Activated CD8-positive, alpha-beta T cell treated with anti-CD3 and anti-CD28 coated beads for 36 hours (primary cell): ENCODE results near the gene KRT26. TPM values are rescaled to one million over a fixed set of nuclear protein-coding genes. Genes with fewer than 3 reads are reported as not detected.

Source experiments
- ATAC-seq: fragments of 200-7000 bp; cut with Tn5 transposase; one replicate; pipeline ENCODE4 v1.10.0; 2021; ENCODE audit warnings: mild to moderate bottlenecking, moderate library complexity
- CTCF ChIA-PET: fragments of 350-600 bp; sonication (Branson Sonifier 250); formaldehyde crosslinking; loops from one replicate; lab custom pipeline; 2021; ENCODE audit warnings: antibody characterized with exemption; lab: Charles Lee
- POLR2A ChIA-PET: fragments of 350-600 bp; sonication (Branson Sonifier 250); formaldehyde crosslinking; loops from one replicate; lab custom pipeline; 2021; ENCODE audit warnings: antibody characterized with exemption; lab: Charles Lee
- DNase-seq: peaks from one replicate; pipeline ENCODE4 v3.0.0-alpha.2; 2020
- H3K27ac Mint-ChIP-seq: one replicate; pipeline ENCODE4 v1.8.0; 2021; ENCODE audit warnings: mild to moderate bottlenecking, mixed read lengths
- H3K27me3 Mint-ChIP-seq: one replicate; pipeline ENCODE4 v1.8.0; 2021; ENCODE audit warnings: mixed read lengths
- H3K36me3 Mint-ChIP-seq: one replicate; pipeline ENCODE4 v1.8.0; 2021; ENCODE audit warnings: low read depth, mixed read lengths
- H3K4me1 Mint-ChIP-seq: one replicate; pipeline ENCODE4 v1.8.0; 2021; ENCODE audit warnings: low read depth, mixed read lengths
- H3K4me3 Mint-ChIP-seq: one replicate; pipeline ENCODE4 v1.8.0; 2021; ENCODE audit warnings: mild to moderate bottlenecking, moderate library complexity, mixed read lengths
- H3K9me3 Mint-ChIP-seq: one replicate; pipeline ENCODE4 v1.8.0; 2021; ENCODE audit warnings: mixed read lengths
- intact Hi-C: fragments of 100-400 bp; cut with micrococcal nuclease; formaldehyde crosslinking; loops from one replicate; pipeline ENCODE4 v1.10.0; 2022
- total RNA-seq, 2 experiments: library from RNA; stranded (reverse); gene quantifications; one replicate each; pipeline ENCODE4 v1.2.3, GENCODE V29; 2021
- TF ChIP-seq, protein P1 (sequence below): fragments of 200-600 bp; IDR thresholded peaks from one replicate; pipeline ENCODE4 v1.8.0; 2022; ENCODE audit warnings: antibody characterized with exemption, mild to moderate bottlenecking

The KRT26 gene
- total RNA-seq, 2 experiments from 2014 or later: not detected

- no peak overlapping the region for H3K4me3 Mint-ChIP-seq
- TF ChIP-seq, protein P1, sequence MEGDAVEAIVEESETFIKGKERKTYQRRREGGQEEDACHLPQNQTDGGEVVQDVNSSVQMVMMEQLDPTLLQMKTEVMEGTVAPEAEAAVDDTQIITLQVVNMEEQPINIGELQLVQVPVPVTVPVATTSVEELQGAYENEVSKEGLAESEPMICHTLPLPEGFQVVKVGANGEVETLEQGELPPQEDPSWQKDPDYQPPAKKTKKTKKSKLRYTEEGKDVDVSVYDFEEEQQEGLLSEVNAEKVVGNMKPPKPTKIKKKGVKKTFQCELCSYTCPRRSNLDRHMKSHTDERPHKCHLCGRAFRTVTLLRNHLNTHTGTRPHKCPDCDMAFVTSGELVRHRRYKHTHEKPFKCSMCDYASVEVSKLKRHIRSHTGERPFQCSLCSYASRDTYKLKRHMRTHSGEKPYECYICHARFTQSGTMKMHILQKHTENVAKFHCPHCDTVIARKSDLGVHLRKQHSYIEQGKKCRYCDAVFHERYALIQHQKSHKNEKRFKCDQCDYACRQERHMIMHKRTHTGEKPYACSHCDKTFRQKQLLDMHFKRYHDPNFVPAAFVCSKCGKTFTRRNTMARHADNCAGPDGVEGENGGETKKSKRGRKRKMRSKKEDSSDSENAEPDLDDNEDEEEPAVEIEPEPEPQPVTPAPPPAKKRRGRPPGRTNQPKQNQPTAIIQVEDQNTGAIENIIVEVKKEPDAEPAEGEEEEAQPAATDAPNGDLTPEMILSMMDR: no peak
- intact Hi-C loops: no loop called here
- DNase-seq (no peak), ATAC-seq (no peak)
- no peaks in the 10 kb centered on the region for H3K36me3 Mint-ChIP-seq
- H3K27ac Mint-ChIP-seq: no peak overlapping the region
- H3K27me3 Mint-ChIP-seq: peaks cover 5% of the 10 kb centered on the region
- CTCF ChIA-PET: no interaction called here
- no peaks in the 10 kb centered on the region for H3K4me1 Mint-ChIP-seq
- H3K9me3 Mint-ChIP-seq: no peaks in the 10 kb centered on the region
- POLR2A ChIA-PET: no interaction called here
Measured at GRCh38 chr17:40720899-40721298, 51.1 kb downstream of the KRT26 start.

GRCh38 chr17:40718930-40719329 lies 53.1 kb downstream of the KRT26 start:
- H3K36me3 Mint-ChIP-seq: no peaks in the 10 kb centered on the region
- H3K4me1 Mint-ChIP-seq: no peaks in the 10 kb centered on the region
- no peak overlapping the region for H3K27ac Mint-ChIP-seq
- ChIA-PET POLR2A (interaction anchor here (0.6 kb wide), 1 partner anchor 99 kb away, joined by 3 read pairs; no protein-coding TSS in a partner anchor), CTCF (no interaction called here)
- ATAC-seq (no peak), DNase-seq (no peak)
- H3K27me3 Mint-ChIP-seq: peaks cover 5% of the 10 kb centered on the region
- intact Hi-C loops: no loop called here
- H3K9me3 Mint-ChIP-seq: no peaks in the 10 kb centered on the region
- H3K4me3 Mint-ChIP-seq: no peak overlapping the region
- TF ChIP-seq, protein P1: no peak

- no peaks in the 10 kb centered on the region for H3K36me3 Mint-ChIP-seq
- H3K9me3 Mint-ChIP-seq: no peaks in the 10 kb centered on the region
- no peak for ATAC-seq
- intact Hi-C loops: no loop called here
- TF ChIP-seq, protein P1: no peak
- no peak for DNase-seq
- H3K4me1 Mint-ChIP-seq: no peaks in the 10 kb centered on the region
- H3K27me3 Mint-ChIP-seq: peaks cover 5% of the 10 kb centered on the region
- H3K27ac Mint-ChIP-seq: no peak overlapping the region
- H3K4me3 Mint-ChIP-seq: no peak overlapping the region
- ChIA-PET CTCF (no interaction called here), POLR2A (no interaction called here)
Measured at GRCh38 chr17:40717776-40718175, 54.2 kb downstream of the KRT26 start.

Other genes starting within 250 kb of the KRT26 start
- 100 to 1,000 TPM; 297 to 302 TPM for gene CCR7, start 206.7 kb downstream of the KRT26 start, total RNA-seq
- gene SMARCE1, start 124.4 kb downstream of the KRT26 start, total RNA-seq: 10 to 100 TPM; 87.8 to 92.5 TPM
- not detected for gene KRT222, start 107.0 kb downstream of the KRT26 start, total RNA-seq
- gene KRT24, start 68.4 kb downstream of the KRT26 start, total RNA-seq: not detected
- gene KRT25, start 16.9 kb downstream of the KRT26 start, total RNA-seq: not detected
- not detected for gene KRT27, start 10.3 kb upstream of the KRT26 start, total RNA-seq
- not detected for gene KRT28, start 27.8 kb upstream of the KRT26 start, total RNA-seq
- gene KRT10, start 50.4 kb upstream of the KRT26 start, total RNA-seq: 10 to 100 TPM; 26.9 to 31.3 TPM
- not detected for gene KRT12, start 95.0 kb upstream of the KRT26 start, total RNA-seq
- not detected for gene KRT20, start 113.0 kb upstream of the KRT26 start, total RNA-seq
- gene KRT23, start 165.4 kb upstream of the KRT26 start, total RNA-seq: not detected
- not detected for gene KRT39, start 194.7 kb upstream of the KRT26 start, total RNA-seq
- not detected for gene KRT40, start 212.1 kb upstream of the KRT26 start, total RNA-seq
- gene KRTAP3-3, start 222.0 kb upstream of the KRT26 start, total RNA-seq: not detected
- not detected for gene KRTAP3-2, start 227.7 kb upstream of the KRT26 start, total RNA-seq
- not detected for gene KRTAP3-1, start 236.9 kb upstream of the KRT26 start, total RNA-seq